ENCODE results near the gene PRDM8.

PRDM8 gene

GRCh38 chr4:80196922-80197573 lies at the start of gene PRDM8:
Gene PRDM8, plus strand, starts transcription at chr4:80197503. Its CDS starts 2,578 bp downstream, at chr4:80200081.
- Mint-ChIP-seq H3K36me3 (ENCODE audit: low read depth) (peaks cover 21% of the 10 kb centered on the region), H3K9me3 (no peaks in the 10 kb centered on the region), H3K27me3 (peaks cover 61% of the 10 kb centered on the region), H3K4me3 (peak within 1 kb of the TSS; percentile 78), H3K4me1 (ENCODE audit: low read depth) (peaks cover 44% of the 10 kb centered on the region), H3K27ac (peak within 1 kb of the TSS; percentile 13)

DNA sequence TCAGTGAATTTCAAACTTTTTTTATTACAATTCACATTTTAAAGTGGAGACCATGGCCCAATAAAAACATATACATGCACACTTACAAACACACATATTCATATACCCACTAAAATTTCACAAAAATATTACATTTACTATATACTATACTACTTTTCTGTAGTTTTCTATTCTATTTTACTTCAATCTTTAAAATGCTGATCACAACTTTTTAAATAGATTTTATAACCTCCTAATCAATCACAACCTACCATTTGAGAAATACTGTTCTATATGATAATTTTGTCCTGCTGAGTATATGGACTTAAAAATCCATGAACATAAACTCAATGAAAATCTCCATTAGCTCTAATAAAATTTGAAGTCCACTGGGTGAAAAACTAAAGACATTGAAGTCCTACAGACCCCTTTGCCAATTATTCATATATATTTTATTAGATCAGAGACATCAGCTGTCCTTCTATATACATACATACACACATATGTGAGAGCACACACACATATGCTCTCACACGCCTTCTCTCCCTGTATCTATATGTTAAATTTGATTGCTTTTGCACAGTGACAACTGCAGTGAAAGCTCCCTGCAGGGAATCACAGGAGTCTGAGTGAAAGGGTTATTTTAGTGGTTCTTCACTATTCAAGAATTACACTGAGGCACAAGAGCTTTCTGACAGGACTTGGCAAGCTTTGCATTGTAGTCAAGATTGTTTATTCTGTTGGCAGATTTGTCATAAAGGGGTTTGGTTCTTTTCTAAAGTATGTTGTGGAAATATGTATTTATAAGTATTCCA lies 46.7 kb upstream of the PRDM8 start:
- no peak overlapping the region for H3K27ac Mint-ChIP-seq
- H3K36me3 Mint-ChIP-seq (ENCODE audit: low read depth), result no peaks in the 10 kb centered on the region
- H3K4me3 Mint-ChIP-seq, result no peak overlapping the region
- H3K9me3 Mint-ChIP-seq, result no peaks in the 10 kb centered on the region
- H3K4me1 Mint-ChIP-seq (ENCODE audit: low read depth), result peaks cover 24% of the 10 kb centered on the region
- H3K27me3 Mint-ChIP-seq, result no peaks in the 10 kb centered on the region

DNA sequence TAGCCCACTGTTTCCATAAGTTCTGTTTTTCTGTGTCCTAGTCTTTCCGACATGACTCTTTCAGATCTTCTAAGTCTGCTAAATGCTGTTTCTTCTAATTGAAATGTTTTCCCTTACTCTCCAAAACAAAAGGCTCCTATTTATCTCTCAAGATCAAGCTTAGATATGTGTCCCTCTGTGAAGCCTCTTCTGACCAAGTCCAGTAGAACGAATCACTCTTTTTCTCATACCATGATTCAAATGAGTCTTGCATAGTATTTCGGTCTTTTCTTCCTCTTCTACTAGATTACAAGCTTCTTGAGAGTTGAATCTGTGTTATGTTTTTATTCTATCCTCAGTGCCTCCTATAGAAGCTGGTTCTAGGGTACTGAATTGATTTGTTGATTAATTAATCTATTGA lies 45.3 kb upstream of the PRDM8 start:
- no peaks in the 10 kb centered on the region for H3K36me3 Mint-ChIP-seq (ENCODE audit: low read depth)
- no peaks in the 10 kb centered on the region for H3K27me3 Mint-ChIP-seq
- no peak overlapping the region for H3K4me3 Mint-ChIP-seq
- peaks cover 30% of the 10 kb centered on the region for H3K4me1 Mint-ChIP-seq (ENCODE audit: low read depth)
- peaks cover under 1% of the 10 kb centered on the region for H3K9me3 Mint-ChIP-seq
- H3K27ac Mint-ChIP-seq, result no peak overlapping the region

GRCh38 chr4:80153874-80154544 lies 43.3 kb upstream of the PRDM8 start:
- Mint-ChIP-seq H3K27me3 (no peaks in the 10 kb centered on the region), H3K27ac (peak overlapping the region; percentile 91), H3K36me3 (ENCODE audit: low read depth) (no peaks in the 10 kb centered on the region), H3K4me1 (ENCODE audit: low read depth) (peaks cover 39% of the 10 kb centered on the region), H3K4me3 (peak overlapping the region; percentile 38), H3K9me3 (peaks cover 4% of the 10 kb centered on the region)

DNA sequence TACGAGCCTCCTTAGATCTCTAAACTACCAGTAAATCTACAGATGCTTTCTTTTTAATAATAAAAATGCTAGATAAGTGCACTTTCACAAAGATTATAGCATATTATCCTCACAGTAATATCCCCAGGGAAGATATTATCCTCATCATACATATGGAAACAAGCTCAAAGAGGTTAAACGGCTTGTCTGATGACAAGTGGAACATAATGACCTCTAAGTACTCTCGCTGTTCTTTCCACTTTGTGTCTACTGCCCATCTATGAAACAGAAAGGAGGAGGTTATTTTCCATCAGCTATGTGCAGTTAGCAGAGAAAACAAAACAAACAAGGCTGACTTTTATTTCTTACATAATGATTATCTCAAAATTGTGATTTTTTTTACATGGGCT lies 42.8 kb upstream of the PRDM8 start:
- Mint-ChIP-seq H3K9me3 (peaks cover 4% of the 10 kb centered on the region), H3K27ac (peak overlapping the region; percentile 91), H3K36me3 (ENCODE audit: low read depth) (no peaks in the 10 kb centered on the region), H3K4me1 (ENCODE audit: low read depth) (peaks cover 39% of the 10 kb centered on the region), H3K27me3 (no peaks in the 10 kb centered on the region), H3K4me3 (peak overlapping the region; percentile 38)

DNA sequence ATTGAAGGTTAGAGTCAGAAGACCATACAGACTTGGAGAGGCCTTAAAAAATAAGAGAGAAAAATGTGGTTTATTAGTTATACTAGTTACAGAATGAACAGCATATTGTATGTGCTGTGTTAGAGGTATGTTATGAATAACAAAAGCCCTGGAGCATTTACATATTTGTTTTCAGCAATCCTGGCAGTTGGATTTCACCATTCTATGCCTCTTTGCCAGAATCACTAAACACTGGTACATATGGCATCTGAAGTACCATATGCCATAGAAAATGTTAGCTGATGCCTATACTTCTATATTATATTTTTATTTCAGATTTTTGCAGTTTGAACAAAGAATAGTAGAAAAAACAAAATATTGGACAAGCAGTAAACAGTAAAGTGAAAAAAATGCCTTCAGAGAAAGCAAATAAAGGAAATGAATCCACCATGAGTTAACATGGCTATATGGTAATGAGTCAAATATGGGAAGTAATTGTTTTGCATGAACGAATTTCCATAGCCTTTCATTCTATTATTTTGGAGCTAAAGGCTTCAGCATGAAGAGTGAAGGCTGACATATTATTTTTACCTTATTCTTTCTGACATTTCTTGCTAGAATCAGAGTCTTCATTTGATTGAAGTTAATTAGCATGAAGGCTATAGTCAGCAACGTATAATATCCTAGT lies 41.9 kb upstream of the PRDM8 start:
- Mint-ChIP-seq H3K27me3 (no peaks in the 10 kb centered on the region), H3K4me3 (no peak overlapping the region)

DNA sequence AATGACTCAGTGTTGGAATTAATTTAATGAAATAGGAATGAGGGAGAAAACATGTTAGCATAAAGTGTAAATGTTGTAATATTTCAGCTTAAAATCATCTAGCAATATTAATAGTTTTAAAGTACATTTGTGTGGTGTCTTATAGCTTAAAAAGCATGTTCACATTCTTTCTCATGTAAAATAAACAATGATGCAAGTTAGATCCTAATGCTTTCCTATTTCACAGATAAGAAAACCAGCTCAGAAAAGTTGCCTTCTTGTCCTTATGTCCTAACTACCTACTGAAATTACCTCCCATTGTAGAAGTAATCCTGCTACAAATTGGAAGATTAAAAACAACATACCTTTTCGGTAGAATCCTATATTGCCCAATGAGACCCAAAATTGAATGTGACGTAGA lies 40.9 kb upstream of the PRDM8 start:
- Mint-ChIP-seq H3K9me3 (peaks cover 4% of the 10 kb centered on the region), H3K27ac (no peak overlapping the region), H3K36me3 (ENCODE audit: low read depth) (no peaks in the 10 kb centered on the region), H3K4me3 (no peak overlapping the region), H3K4me1 (ENCODE audit: low read depth) (peaks cover 39% of the 10 kb centered on the region), H3K27me3 (no peaks in the 10 kb centered on the region)

More for the DNA sequence above, 41.9 kb upstream of the PRDM8 start:
- Mint-ChIP-seq H3K36me3 (ENCODE audit: low read depth) (no peaks in the 10 kb centered on the region), H3K27ac (peak overlapping the region; percentile 91), H3K9me3 (peaks cover 4% of the 10 kb centered on the region), H3K4me1 (ENCODE audit: low read depth) (peaks cover 39% of the 10 kb centered on the region)

DNA sequence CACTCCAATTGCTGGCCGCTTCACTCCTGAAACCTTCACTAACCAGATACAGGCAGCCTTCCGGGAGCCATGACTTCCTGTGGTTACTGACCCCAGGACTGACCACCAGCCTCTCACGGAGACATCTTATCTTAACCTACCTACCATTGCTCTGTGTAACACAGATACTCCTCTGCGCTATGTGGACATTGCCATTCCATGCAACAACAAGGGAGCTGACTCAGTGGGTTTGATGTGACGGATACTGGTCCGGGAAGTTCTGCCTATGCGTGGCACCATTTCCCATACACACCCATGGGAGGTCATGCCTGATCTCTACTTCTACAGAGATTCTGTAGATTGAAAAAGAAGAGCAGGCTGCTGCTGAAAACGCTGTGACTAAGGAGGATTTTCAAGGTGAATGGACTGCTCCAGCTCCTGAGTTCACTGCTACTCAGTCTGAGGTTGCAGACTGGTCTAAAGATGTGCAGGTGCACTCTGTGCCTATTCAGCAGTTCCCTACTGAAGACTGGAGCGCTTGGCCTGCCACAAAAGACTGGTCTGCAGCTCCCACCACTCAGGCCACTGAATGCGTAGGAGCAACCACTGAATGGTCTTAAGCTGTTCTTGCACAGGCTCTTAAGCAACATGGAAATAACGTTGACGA lies 35.8 kb upstream of the PRDM8 start:
- Mint-ChIP-seq H3K36me3 (ENCODE audit: low read depth) (no peaks in the 10 kb centered on the region), H3K27ac (no peak overlapping the region), H3K9me3 (peaks cover 4% of the 10 kb centered on the region), H3K4me1 (ENCODE audit: low read depth) (peaks cover 14% of the 10 kb centered on the region), H3K27me3 (no peaks in the 10 kb centered on the region), H3K4me3 (no peak overlapping the region)

DNA sequence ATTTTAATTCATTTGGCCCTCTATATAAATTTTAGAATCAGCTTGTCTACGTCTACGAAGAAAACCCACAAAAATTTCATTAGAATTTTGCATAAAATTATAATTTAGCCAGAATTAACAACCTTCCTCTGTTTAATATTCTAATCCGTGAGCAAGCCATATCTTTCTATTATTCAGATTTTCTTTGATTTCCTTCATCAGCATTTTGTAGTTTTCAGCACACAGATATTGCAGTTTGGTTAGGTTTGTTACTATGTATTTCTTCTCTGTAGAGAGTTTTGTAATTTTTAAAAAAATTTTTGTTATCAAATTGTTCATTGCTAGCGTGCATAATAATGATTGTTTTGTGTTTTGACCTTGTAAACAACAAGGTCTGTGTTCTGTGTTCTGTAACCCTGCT lies 34.9 kb upstream of the PRDM8 start:
- H3K4me1 Mint-ChIP-seq (ENCODE audit: low read depth), result peaks cover 5% of the 10 kb centered on the region
- no peaks in the 10 kb centered on the region for H3K36me3 Mint-ChIP-seq (ENCODE audit: low read depth)
- no peaks in the 10 kb centered on the region for H3K9me3 Mint-ChIP-seq
- peak overlapping the region; percentile 18 for H3K27ac Mint-ChIP-seq
- H3K27me3 Mint-ChIP-seq, result no peaks in the 10 kb centered on the region
- H3K4me3 Mint-ChIP-seq, result no peak overlapping the region

DNA sequence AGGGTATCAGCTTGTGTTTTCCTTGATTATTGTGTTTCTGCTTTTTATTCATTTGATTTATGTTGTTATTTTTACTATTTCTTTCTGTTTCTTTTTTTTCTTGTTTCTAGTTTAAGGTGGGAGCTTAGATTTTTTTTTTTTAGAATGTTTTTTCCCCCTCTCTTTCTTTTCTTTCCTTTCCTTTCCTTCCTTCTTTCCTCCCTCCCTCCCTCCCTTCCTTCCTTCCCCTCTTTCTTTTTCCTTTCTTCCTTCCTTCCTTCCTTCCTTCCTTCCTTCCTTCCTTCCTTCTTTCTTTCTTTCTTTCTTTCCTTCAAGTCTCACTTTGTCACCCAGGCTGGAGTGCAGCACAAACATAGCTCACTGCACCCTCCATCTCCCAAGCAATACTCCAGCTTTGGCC lies 31.4 kb upstream of the PRDM8 start:
- H3K27me3 Mint-ChIP-seq, result no peaks in the 10 kb centered on the region
- H3K9me3 Mint-ChIP-seq, result no peaks in the 10 kb centered on the region
- H3K27ac Mint-ChIP-seq, result no peak overlapping the region
- no peak overlapping the region for H3K4me3 Mint-ChIP-seq
- H3K36me3 Mint-ChIP-seq (ENCODE audit: low read depth), result no peaks in the 10 kb centered on the region
- peaks cover 9% of the 10 kb centered on the region for H3K4me1 Mint-ChIP-seq (ENCODE audit: low read depth)

DNA sequence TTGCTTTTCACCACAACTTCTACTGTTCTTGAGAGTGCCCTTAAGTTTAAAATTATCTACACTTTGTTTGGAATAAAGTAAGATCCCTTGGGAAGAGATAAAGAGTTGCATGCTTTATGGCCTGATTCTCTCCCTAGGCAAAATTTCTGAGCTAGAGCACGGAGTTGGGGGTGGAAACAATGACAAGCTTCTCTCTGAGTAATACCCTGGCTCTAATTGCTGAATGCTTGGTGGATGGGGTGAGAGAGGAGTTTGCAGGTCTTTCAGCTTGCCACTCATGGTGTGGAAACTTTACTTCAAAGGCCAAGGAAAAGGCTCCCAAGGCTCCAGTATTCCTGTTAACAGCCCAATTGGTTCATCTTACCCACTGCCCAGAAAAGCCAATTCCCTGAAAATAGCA lies 26.1 kb upstream of the PRDM8 start:
- peak overlapping the region; percentile 93 for H3K27ac Mint-ChIP-seq
- no peaks in the 10 kb centered on the region for H3K9me3 Mint-ChIP-seq
- H3K4me3 Mint-ChIP-seq, result peak overlapping the region; percentile 54
- H3K36me3 Mint-ChIP-seq (ENCODE audit: low read depth), result no peaks in the 10 kb centered on the region
- H3K27me3 Mint-ChIP-seq, result no peaks in the 10 kb centered on the region
- peaks cover 57% of the 10 kb centered on the region for H3K4me1 Mint-ChIP-seq (ENCODE audit: low read depth)

DNA sequence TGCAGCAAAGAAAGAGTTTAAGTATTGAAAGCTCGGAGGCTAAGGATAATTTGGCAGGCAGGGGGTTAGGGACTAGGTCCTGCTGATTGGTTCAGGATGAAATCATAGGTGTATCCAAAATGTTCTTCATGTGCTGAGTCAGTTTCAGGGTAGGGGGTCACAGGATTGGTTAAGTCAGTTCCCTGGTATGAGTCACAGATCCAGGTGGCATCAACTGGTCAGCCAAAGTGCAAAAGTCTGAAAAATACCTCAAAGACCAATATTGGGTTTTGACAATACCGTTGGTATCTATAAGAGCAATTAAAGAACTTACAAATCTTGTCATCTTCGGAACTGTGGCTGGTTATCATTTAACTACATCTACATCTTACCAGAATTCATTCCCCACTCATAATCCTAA lies 25.6 kb upstream of the PRDM8 start:
- Mint-ChIP-seq H3K4me3 (peak overlapping the region; percentile 54), H3K27me3 (no peaks in the 10 kb centered on the region), H3K4me1 (ENCODE audit: low read depth) (peaks cover 57% of the 10 kb centered on the region), H3K36me3 (ENCODE audit: low read depth) (no peaks in the 10 kb centered on the region), H3K9me3 (peaks cover 3% of the 10 kb centered on the region), H3K27ac (peak overlapping the region; percentile 93)

GRCh38 chr4:80172203-80172602 lies 25.1 kb upstream of the PRDM8 start:
- Mint-ChIP-seq H3K4me3 (peak overlapping the region; percentile 54), H3K27me3 (no peaks in the 10 kb centered on the region), H3K27ac (peak overlapping the region; percentile 93), H3K36me3 (ENCODE audit: low read depth) (no peaks in the 10 kb centered on the region), H3K4me1 (ENCODE audit: low read depth) (peaks cover 57% of the 10 kb centered on the region), H3K9me3 (peaks cover 3% of the 10 kb centered on the region)

GRCh38 chr4:80173401-80173800 lies 23.9 kb upstream of the PRDM8 start:
- Mint-ChIP-seq H3K9me3 (peaks cover 3% of the 10 kb centered on the region), H3K4me3 (peak overlapping the region; percentile 51), H3K4me1 (ENCODE audit: low read depth) (peaks cover 57% of the 10 kb centered on the region), H3K27ac (peak overlapping the region; percentile 93), H3K36me3 (ENCODE audit: low read depth) (no peaks in the 10 kb centered on the region), H3K27me3 (no peaks in the 10 kb centered on the region)

Measured in stimulated activated naive CD8-positive, alpha-beta T cell treated with anti-CD3 and anti-CD28 coated beads, Interleukin-15, Interleukin-2, amounts not matched to agents 100 ng/mL and 50 ng/mL, for 24 hours (primary cell).